ENCODE results near the gene KRTAP1-5. TPM values are rescaled to one million over a fixed set of nuclear protein-coding genes. Genes with fewer than 3 reads are reported as not detected.
"Not testable (repeated sequence)": the region's sequence is repeated elsewhere in the genome, so short reads cannot be mapped to it uniquely, and the experiment has no call there.

Gene KRTAP1-5
- total and polyA plus RNA-seq, 11 donors = not detected

DNA sequence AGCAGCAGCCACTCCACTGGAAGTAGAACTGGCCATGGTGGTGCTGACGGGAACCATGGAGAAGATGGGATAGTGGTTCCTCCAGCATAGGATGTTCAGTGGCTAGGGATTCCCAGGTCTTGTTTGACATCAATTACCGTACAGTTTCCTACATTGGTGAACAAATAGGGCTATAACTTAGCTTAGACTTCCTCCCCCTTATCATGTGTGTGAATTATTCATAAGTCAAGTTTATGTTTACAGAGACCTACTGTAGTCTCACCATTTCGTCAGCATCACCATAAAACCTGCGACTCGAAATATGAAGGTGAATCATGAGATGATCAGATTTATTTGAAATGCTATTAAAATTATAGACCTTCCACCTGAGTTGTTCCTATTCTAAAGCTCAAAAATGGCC, 31.7 kb upstream of the KRTAP1-5 start:
- H3K36me3 ChIP-seq = no peaks in the 10 kb centered on the region
- DNase-seq = no peak
- H3K9me3 ChIP-seq = peaks cover 0 to 6% (median 0%) of the 10 kb centered on the region in 12 donors
- peaks cover 0 to 58% (median 27%) of the 10 kb centered on the region in 9 donors for H3K27me3 ChIP-seq
- 80 to 89% (median 83%) methylated on average over 5 of the region's 5 CpGs for WGBS, 4 donors
- intact Hi-C loops (cut with DNase I) = no loop called here
- H3K4me1 ChIP-seq = no peaks in the 10 kb centered on the region
- no peak overlapping the region for H3K27ac ChIP-seq
- H3K4me3 ChIP-seq = no peak overlapping the region
- TF ChIP-seq POLR2A (IDR thresholded peaks at IDR 0.05) = no peak
- TF ChIP-seq, protein P1, sequence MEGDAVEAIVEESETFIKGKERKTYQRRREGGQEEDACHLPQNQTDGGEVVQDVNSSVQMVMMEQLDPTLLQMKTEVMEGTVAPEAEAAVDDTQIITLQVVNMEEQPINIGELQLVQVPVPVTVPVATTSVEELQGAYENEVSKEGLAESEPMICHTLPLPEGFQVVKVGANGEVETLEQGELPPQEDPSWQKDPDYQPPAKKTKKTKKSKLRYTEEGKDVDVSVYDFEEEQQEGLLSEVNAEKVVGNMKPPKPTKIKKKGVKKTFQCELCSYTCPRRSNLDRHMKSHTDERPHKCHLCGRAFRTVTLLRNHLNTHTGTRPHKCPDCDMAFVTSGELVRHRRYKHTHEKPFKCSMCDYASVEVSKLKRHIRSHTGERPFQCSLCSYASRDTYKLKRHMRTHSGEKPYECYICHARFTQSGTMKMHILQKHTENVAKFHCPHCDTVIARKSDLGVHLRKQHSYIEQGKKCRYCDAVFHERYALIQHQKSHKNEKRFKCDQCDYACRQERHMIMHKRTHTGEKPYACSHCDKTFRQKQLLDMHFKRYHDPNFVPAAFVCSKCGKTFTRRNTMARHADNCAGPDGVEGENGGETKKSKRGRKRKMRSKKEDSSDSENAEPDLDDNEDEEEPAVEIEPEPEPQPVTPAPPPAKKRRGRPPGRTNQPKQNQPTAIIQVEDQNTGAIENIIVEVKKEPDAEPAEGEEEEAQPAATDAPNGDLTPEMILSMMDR (IDR thresholded peaks at IDR 0.05) = no peak
- ATAC-seq = no peak

- Histone ChIP-seq H3K27me3 (peaks cover 0 to 54% (median 27%) of the 10 kb centered on the region in 9 donors), H3K4me3 (no peak overlapping the region), H3K36me3 (no peaks in the 10 kb centered on the region), H3K9me3 (peaks cover 0 to 12% (median 2%) of the 10 kb centered on the region in 12 donors), H3K27ac (no peak overlapping the region), H3K4me1 (no peaks in the 10 kb centered on the region)
- intact Hi-C loops (cut with DNase I) = no loop called here
- DNase-seq (no peak), ATAC-seq (no peak)
- TF ChIP-seq, protein P1 (IDR thresholded peaks at IDR 0.05) = no peak
- no peak for TF ChIP-seq POLR2A (IDR thresholded peaks at IDR 0.05)
- WGBS, 4 donors = 88 to 95% (median 92%) methylated on average over 1 of the region's 1 CpG
Measured at GRCh38 chr17:41057547-41057946, 30.5 kb upstream of the KRTAP1-5 start.

GRCh38 chr17:41055130-41055529, 28.1 kb upstream of the KRTAP1-5 start, which contains the start of gene KRTAP2-2:
Gene KRTAP2-2, minus strand, starts transcription at chr17:41055230. Its CDS starts 19 bp downstream, at chr17:41055211.
- Histone ChIP-seq H3K27me3 (peaks cover 0 to 44% (median 22%) of the 10 kb centered on the region in 9 donors), H3K9me3 (peaks cover 0 to 12% (median 2%) of the 10 kb centered on the region in 12 donors)
- ATAC-seq; H3K4me1 ChIP-seq; H3K27ac ChIP-seq; H3K4me3 ChIP-seq; intact Hi-C loops (cut with DNase I); DNase-seq; H3K36me3 ChIP-seq: not testable (repeated sequence)
- 14 to 47% (median 26%) methylated on average over 1 of the region's 6 CpGs for WGBS, 4 donors

- DNase-seq; H3K4me3 ChIP-seq; intact Hi-C loops (cut with DNase I); H3K27ac ChIP-seq; H3K4me1 ChIP-seq; ATAC-seq; H3K36me3 ChIP-seq: not testable (repeated sequence)
- Histone ChIP-seq H3K27me3 (peaks cover 0 to 47% (median 20%) of the 10 kb centered on the region in 9 donors), H3K9me3 (peaks cover 0 to 12% (median 2%) of the 10 kb centered on the region in 12 donors)
- WGBS, 4 donors = 60 to 73% (median 63%) methylated on average over 7 to 9 of the region's 9 CpGs
Measured at GRCh38 chr17:41054556-41054955, 27.5 kb upstream of the KRTAP1-5 start.

GRCh38 chr17:41054025-41054424, 27.0 kb upstream of the KRTAP1-5 start:
- no peak for ATAC-seq
- H3K27me3 ChIP-seq = peaks cover 0 to 45% (median 17%) of the 10 kb centered on the region in 9 donors
- WGBS, 4 donors = 84 to 90% (median 88%) methylated on average over 4 of the region's 4 CpGs

More at GRCh38 chr17:41054025-41054424, 27.0 kb upstream of the KRTAP1-5 start:
- no peaks in the 10 kb centered on the region for H3K36me3 ChIP-seq
- H3K9me3 ChIP-seq = peaks cover 0 to 12% (median 2%) of the 10 kb centered on the region in 12 donors
- H3K27ac ChIP-seq = no peak overlapping the region
- intact Hi-C loops (cut with DNase I) = no loop called here
- no peaks in the 10 kb centered on the region for H3K4me1 ChIP-seq
- no peak overlapping the region for H3K4me3 ChIP-seq
- no peak for TF ChIP-seq POLR2A (IDR thresholded peaks at IDR 0.05)
- TF ChIP-seq, protein P1 (IDR thresholded peaks at IDR 0.05) = no peak
- no peak for DNase-seq

Measured in heart left ventricle (tissue), 16 donors.